Hepatocyte (in vitro differentiated cells): ENCODE data around the gene ATP6V0D1.

ENCODE experiments used
- EZH2 ChIP-seq: fragments of 200-600 bp; sonication (generic); IDR thresholded peaks from 2 replicates; pipeline ENCODE4 v1.6.1; 2016; ENCODE audit warnings: antibody characterized with exemption, mild to moderate bottlenecking, borderline replicate concordance
- EZH2phosphoT487 ChIP-seq: fragments of 200-600 bp; sonication (generic); IDR thresholded peaks from one replicate; pipeline ENCODE4 v1.6.1; 2018; ENCODE audit warnings: antibody characterized with exemption, mild to moderate bottlenecking, low read depth, moderate library complexity; ENCODE audit not compliant: unreplicated experiment, severe bottlenecking
- TF ChIP-seq, protein P1 (sequence below): fragments of 200-600 bp; sonication (generic); IDR thresholded peaks from 2 replicates; pipeline ENCODE4 v1.5.1; 2016; ENCODE audit warnings: antibody characterized with exemption, mild to moderate bottlenecking; ENCODE audit not compliant: poor library complexity

- TF ChIP-seq, protein P1, sequence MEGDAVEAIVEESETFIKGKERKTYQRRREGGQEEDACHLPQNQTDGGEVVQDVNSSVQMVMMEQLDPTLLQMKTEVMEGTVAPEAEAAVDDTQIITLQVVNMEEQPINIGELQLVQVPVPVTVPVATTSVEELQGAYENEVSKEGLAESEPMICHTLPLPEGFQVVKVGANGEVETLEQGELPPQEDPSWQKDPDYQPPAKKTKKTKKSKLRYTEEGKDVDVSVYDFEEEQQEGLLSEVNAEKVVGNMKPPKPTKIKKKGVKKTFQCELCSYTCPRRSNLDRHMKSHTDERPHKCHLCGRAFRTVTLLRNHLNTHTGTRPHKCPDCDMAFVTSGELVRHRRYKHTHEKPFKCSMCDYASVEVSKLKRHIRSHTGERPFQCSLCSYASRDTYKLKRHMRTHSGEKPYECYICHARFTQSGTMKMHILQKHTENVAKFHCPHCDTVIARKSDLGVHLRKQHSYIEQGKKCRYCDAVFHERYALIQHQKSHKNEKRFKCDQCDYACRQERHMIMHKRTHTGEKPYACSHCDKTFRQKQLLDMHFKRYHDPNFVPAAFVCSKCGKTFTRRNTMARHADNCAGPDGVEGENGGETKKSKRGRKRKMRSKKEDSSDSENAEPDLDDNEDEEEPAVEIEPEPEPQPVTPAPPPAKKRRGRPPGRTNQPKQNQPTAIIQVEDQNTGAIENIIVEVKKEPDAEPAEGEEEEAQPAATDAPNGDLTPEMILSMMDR, result peak; percentile 64
- no peak for TF ChIP-seq EZH2
- no peak for TF ChIP-seq EZH2phosphoT487
Measured at GRCh38 chr16:67393111-67393787, 87.7 kb downstream of the ATP6V0D1 start, which contains the start of gene TPPP3.
